KMS-11 (cell line): ENCODE data around the gene RUSC1.

Source experiments
- H2AFZ ChIP-seq: fragments of 200-600 bp; sonication (generic); 2 replicates; pipeline ENCODE4 v1.6.1; 2016; ENCODE audit warnings: antibody characterized with exemption, mixed run types, low read depth
- H3K27ac ChIP-seq: fragments of 200-600 bp; sonication (generic); 2 replicates; pipeline ENCODE4 v1.6.1; 2016; ENCODE audit warnings: mild to moderate bottlenecking, mixed run types
- H3K27me3 ChIP-seq: fragments of 200-600 bp; sonication (generic); 2 replicates; pipeline ENCODE4 v1.6.1; 2017; ENCODE audit warnings: mild to moderate bottlenecking, low read depth, mixed run types, moderate library complexity; ENCODE audit not compliant: insufficient read depth
- H3K36me3 ChIP-seq: fragments of 200-600 bp; sonication (generic); 2 replicates; pipeline ENCODE4 v1.6.1; 2017; ENCODE audit warnings: mild to moderate bottlenecking, mixed run types; ENCODE audit not compliant: insufficient read depth
- H3K4me1 ChIP-seq: fragments of 200-600 bp; sonication (generic); 2 replicates; pipeline ENCODE4 v1.6.1; 2016; ENCODE audit warnings: mild to moderate bottlenecking, low read depth, mixed run types; ENCODE audit not compliant: poor library complexity, severe bottlenecking
- H3K4me2 ChIP-seq: fragments of 200-600 bp; sonication (generic); 2 replicates; pipeline ENCODE4 v1.7.0; 2016; ENCODE audit warnings: mild to moderate bottlenecking, mixed run types
- H3K4me3 ChIP-seq: fragments of 200-600 bp; sonication (generic); IDR thresholded peaks from 2 replicates; pipeline ENCODE4 v1.6.1; 2017; ENCODE audit warnings: low read depth, low read length, mixed read lengths; ENCODE audit not compliant: insufficient read depth
- H3K79me2 ChIP-seq: fragments of 200-600 bp; sonication (generic); 2 replicates; pipeline ENCODE4 v1.6.1; 2016; ENCODE audit warnings: low read depth, mixed run types; ENCODE audit not compliant: insufficient read depth
- H3K9ac ChIP-seq: fragments of 200-600 bp; sonication (generic); 2 replicates; pipeline ENCODE4 v1.6.1; 2016; ENCODE audit warnings: mild to moderate bottlenecking, mixed run types
- H4K20me1 ChIP-seq: fragments of 200-600 bp; sonication (generic); 2 replicates; pipeline ENCODE4 v1.6.1; 2016; ENCODE audit warnings: mild to moderate bottlenecking, mixed run types; ENCODE audit not compliant: insufficient read depth
- CTCF ChIP-seq: fragments of 200-600 bp; sonication (generic); conservative IDR thresholded peaks from 2 replicates; pipeline ENCODE4 v1.6.1; 2017; ENCODE audit warnings: low read depth, mild to moderate bottlenecking, antibody characterized with exemption, low read length, moderate library complexity, mixed read lengths

RUSC1 gene

GRCh38 chr1:155313261-155313660, 7.4 kb upstream of the RUSC1 start:
- Histone ChIP-seq H3K4me1 (peaks cover 13% of the 10 kb centered on the region), H3K27ac (no peak overlapping the region), H3K79me2 (peaks cover 38% of the 10 kb centered on the region), H4K20me1 (no peaks in the 10 kb centered on the region), H2AFZ (no peak overlapping the region), H3K9ac (no peak overlapping the region), H3K4me2 (no peak overlapping the region), H3K36me3 (peaks cover 6% of the 10 kb centered on the region; the same call in 1 of the 2 replicates), H3K4me3 (no peak overlapping the region), H3K27me3 (no peaks in the 10 kb centered on the region)
- no peak for TF ChIP-seq CTCF

DNA sequence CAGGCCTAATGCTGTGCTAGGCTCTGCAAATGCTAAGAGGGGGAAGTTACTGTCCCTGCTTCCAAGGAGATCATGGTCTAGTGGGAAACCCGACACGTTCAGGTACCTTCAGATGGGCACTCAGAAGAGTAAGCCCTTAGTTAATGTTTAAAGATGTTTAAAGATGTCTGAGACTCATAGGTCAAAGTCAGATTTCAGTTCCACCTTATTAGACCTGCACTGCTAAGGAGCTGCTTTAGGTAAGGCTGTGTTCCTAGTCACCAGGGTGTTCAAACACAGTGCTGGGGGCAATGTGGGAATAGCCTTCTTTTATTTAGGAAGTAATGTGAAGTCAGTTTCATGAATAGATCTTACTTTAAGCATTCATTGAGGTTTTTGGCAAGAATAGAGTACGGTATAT, 3.8 kb upstream of the RUSC1 start:
- peaks cover 7% of the 10 kb centered on the region; the same call in 1 of the 2 replicates for H3K79me2 ChIP-seq
- H3K4me1 ChIP-seq, result no peaks in the 10 kb centered on the region
- no peak overlapping the region for H3K27ac ChIP-seq
- no peak overlapping the region for H3K9ac ChIP-seq
- no peaks in the 10 kb centered on the region for H3K27me3 ChIP-seq
- H3K4me3 ChIP-seq, result no peak overlapping the region
- H3K4me2 ChIP-seq, result no peak overlapping the region
- no peak for TF ChIP-seq CTCF
- H2AFZ ChIP-seq, result no peak overlapping the region
- H3K36me3 ChIP-seq, result peaks cover 3% of the 10 kb centered on the region; the same call in 1 of the 2 replicates
- H4K20me1 ChIP-seq, result no peaks in the 10 kb centered on the region

- Histone ChIP-seq H3K4me3 (no peak overlapping the region), H3K9ac (no peak overlapping the region), H2AFZ (no peak overlapping the region), H3K4me2 (no peak overlapping the region), H3K27me3 (no peaks in the 10 kb centered on the region), H3K79me2 (peaks cover 5% of the 10 kb centered on the region; the same call in 1 of the 2 replicates), H4K20me1 (no peaks in the 10 kb centered on the region), H3K4me1 (peaks cover 6% of the 10 kb centered on the region), H3K27ac (no peak overlapping the region), H3K36me3 (peaks cover 2% of the 10 kb centered on the region; the same call in 1 of the 2 replicates)
- no peak for TF ChIP-seq CTCF
Measured at GRCh38 chr1:155318082-155318481, 2.6 kb upstream of the RUSC1 start.

- Histone ChIP-seq H3K4me2 (no peak overlapping the region), H3K4me3 (no peak overlapping the region), H3K36me3 (no peaks in the 10 kb centered on the region; the same call in 1 of the 2 replicates), H3K27ac (no peak overlapping the region), H3K9ac (no peak overlapping the region), H4K20me1 (no peaks in the 10 kb centered on the region), H3K27me3 (no peaks in the 10 kb centered on the region), H3K4me1 (peaks cover 6% of the 10 kb centered on the region), H2AFZ (no peak overlapping the region), H3K79me2 (no peaks in the 10 kb centered on the region)
- TF ChIP-seq CTCF, result no peak
Measured at GRCh38 chr1:155319536-155319935, 1.2 kb upstream of the RUSC1 start.
